HG03280 (cell line): ENCODE results near the gene TMEM63B.
"Not testable (repeated sequence)": the region's sequence is repeated elsewhere in the genome, so short reads cannot be mapped to it uniquely, and the experiment has no call there.

Experiments
- ATAC-seq: cut with Tn5 transposase; IDR thresholded peaks from one replicate; pipeline ENCODE4 v1.9.1; 2021; ENCODE audit warnings: mild to moderate bottlenecking, moderate library complexity; ENCODE audit not compliant: unreplicated experiment

Gene TMEM63B

DNA sequence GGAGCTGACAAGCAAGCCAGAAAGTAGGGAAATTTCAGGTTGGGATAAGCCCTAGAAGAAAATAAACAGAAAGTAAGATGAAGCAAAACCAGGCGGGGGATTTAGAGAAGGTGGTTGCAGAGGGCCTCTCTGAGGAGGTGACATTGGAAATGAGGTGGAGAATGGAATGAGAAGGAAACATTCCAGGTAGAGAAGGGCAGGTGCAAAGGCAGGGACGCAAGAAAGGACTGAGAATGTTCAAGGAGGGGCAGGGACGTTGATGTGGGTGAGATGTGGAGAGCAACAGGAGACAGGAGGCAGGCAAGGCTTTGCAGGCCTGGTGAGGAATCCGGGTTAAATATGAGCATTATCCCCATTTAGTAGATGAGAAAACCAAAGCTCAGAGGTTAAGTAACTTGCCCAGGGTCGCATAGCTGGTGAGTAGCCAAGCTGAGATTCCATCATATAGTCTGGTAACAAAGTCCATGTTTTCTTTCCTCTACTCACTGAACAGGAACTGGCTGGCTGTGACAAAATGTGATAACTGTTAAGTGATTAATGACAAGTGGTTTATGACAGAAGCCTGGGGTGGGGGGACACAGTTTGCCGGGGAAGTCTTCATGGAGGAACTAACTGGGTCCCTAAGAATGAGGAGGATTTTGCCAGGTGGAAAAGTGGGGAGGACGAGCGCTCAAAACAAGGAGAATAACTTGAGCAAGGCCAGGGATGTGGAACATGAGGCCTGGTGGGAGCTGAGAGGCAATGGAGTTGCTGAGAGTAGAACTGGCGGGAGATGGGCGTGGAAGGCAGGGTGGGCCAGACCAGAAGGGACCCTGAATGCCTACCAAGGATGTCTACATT is 32.7 kb upstream of the TMEM63B start:
- ATAC-seq, result no peak

DNA sequence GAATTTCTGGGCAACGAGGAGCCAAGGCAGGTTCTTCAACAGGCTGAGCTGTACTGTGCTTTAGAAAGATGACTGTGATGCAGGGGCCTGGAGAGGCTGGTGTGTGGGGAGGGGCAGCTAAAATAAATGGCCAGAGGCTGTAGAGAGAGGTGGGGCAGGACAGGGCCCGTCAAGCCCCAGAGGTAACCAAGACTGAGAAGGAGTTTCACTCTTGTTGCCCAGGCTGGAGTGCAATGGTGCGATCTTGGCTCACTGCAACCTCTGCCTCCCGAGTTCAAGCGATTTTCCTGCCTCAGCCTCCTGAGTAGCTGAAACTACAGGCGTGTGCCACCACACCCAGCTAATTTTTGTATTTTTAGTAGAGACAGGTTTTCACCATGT is 32.1 kb upstream of the TMEM63B start:
- not testable (repeated sequence) for ATAC-seq

DNA sequence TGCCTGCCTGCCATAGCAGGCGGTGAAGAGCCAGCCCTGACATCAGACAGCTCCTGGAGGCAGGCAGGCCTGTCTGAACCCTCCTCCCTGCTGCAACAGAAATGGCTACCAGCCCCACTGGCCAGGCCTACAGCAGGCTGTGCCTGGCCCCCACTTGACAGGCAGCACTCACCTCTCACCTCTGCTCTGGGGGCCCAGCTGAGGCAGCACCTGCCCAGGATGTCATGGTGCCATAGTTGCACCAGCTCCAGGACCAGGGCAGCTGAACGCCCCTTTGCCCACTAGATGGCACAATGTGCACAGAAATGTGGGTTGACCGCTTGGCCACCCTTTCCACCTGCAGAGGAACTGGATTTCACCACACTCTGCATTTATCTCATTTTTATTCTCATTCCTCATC is 30.7 kb upstream of the TMEM63B start:
- peak; percentile 53 for ATAC-seq

DNA sequence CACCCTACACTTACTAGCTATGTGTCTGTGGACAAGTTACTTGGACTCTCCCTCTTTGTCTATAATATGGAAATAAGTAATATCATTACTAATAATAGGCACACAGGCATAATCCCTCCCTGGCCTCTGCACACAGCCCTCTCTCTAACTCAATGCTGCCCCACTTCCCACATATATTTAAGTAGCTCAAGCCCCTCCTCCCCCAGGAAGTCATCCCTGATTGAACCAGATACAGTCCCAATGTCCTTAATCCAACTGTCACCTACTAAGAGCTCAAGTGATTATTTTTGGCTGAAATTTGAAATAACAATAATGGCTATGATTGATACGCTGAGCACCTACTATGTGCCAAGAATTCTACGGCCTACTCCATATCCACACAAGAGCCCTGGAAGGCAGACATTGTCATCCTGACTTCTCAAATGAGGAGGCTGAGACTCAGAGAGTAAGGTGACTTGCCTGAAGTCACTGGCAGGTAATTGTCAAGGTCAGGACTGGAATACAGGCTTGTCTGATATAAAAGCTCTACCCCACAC is 29.5 kb upstream of the TMEM63B start:
- no peak for ATAC-seq

DNA sequence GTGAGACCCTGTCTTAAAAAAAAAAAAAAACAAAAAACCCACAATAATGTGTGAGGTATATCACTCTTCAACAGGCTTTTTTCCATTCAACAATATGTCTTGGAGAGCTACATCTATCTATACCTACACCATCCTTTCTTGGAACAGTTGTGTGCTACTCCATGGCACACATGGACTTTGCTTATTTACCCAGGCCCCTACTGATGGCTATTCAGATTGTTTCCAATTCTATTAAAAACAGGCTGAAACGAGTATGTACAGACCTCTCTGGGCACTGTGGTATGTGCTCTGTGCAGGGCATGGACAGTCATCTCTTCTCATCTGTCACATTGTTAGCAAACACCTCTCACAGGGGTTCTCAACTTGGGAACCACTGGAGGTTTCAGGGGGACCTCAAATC is 28.2 kb upstream of the TMEM63B start:
- no peak for ATAC-seq

DNA sequence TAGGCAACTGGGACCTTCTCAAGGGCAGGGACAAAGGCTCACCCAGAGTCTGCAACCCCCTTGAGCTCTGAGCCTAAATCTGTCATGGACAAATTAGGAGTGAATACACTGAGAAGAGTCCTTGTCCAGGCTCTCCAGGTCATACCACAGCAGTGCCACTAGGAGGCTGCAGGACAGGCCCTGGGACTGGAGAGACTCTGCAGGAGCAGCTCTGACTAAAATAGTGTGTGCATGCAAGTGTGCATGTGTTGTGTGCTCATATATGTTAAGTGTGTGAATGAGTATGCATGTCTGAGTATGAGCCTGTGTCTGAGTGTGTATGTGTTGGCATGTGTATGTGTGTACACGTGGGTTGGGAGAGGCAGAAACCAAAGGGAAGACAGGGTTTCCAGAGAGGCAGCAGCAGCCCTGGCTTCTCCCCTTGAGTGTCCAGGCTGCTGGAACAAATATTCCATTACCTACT is 27.2 kb upstream of the TMEM63B start:
- no peak for ATAC-seq

DNA sequence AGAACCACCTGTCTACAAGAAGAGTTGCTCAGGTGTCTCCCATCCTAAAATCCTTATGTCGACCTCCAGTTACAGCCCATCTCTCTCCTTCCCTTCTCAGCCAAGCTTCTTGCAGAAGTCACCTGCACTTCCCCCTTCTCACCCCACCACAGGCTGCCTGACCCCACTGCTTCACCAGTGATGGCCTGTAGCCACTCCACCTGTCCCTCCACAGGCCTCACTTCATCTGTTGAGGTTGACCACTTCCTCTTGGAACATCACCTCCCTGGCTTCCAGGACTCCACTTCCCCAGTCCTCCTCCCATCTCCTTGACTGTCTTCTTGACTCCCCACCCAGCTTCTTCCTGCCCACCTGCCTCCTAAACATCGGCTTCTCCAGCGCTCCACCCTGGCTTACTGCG is 25.5 kb upstream of the TMEM63B start:
- ATAC-seq, result no peak

DNA sequence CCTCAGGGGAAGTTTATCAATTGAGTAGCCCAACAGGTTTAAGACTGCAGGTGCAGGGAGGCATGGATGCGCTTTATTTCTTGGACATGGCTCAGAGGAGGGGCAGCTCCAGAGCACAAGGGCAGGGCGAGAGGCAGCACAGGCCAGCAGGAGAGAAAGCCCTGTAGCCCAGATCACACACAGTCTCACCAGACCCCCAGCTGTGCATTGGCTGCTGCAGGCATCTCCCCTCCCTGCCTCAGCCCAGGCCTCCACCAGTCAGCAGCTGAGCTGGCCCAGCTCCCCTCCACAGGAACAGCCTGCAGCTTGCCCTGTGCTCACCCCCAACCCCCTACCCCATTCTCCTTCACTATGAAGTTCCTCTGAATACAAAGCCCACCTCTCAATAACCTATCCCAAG is 24.8 kb upstream of the TMEM63B start:
- no peak for ATAC-seq

DNA sequence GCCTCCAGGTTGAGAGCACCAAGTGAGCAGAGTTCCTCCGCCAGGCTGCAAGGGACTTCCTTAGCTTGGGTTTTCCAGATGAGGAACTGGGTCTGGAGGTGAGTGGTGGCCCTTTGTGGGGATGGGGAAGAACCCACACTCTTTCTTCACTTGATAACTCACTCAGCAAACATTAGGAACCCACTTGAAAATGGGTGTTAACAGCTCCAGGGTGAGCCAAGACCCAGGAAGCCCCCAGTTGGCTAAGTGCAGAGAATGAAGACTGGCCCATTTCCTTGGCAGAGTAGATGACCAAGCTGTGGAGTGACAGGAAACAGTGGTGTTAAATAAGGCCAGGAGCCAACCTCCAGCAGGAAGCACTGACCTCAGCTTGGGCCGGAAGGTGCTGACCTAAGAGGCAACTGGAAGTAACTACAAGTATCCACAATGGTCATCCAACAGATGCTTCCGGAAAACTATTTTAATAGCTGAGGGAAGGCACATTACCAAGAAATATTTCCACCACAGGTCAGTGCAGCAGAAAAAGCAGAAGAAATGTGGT is 22.8 kb upstream of the TMEM63B start:
- ATAC-seq, result no peak

DNA sequence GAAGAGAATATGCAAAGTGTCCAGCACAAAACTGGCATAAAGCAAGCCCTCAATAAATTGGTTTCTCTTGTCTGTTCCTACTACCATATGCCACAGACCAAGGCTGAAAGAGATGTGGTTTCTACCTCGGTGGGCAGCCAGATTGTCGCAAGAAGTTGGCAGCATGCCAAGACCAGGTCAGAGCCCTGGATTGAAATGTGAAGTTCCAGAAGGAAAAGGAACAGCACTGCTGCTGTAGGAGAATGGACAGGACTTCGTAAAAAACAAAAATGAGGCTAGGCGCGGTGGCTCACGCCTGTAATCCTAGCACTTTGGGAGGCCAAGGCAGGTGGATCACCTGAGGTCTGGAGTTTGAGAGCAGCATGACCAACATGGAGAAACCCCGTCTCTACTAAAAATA is 22.2 kb upstream of the TMEM63B start:
- no peak for ATAC-seq

DNA sequence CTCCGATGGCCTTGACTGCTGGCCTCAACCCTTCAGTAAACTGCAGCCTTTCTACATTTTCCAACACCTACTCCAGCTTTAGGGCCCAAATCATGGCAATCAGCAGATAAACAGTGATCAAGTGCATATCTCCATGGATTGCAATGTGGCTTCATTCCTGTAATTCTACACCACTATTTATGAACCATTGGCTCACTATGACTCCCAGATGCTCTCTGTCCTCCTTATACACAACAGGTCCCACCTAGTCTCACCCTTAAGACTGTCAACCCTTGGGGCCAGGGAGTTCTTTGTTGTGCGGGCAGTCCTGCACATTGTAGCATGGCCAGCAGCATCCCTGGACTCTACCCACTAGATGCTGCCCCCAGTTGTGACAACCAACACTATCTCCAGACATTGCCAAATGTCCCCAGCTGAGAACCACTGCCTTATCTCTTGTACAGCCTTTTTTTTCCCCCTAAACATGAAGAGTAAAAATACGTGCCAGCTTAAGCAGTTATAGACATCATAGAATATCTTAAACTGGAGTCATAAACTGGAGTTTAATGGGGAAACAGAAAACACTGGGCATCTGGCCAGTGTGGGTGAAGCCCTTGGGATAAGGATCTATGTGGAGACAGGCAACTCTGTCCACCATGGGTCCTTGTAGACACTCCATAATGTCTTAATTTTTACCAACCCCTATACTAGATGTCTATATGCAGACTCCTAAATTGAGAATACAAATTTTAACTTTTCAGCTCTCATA is 21.2 kb upstream of the TMEM63B start:
- no peak for ATAC-seq

DNA sequence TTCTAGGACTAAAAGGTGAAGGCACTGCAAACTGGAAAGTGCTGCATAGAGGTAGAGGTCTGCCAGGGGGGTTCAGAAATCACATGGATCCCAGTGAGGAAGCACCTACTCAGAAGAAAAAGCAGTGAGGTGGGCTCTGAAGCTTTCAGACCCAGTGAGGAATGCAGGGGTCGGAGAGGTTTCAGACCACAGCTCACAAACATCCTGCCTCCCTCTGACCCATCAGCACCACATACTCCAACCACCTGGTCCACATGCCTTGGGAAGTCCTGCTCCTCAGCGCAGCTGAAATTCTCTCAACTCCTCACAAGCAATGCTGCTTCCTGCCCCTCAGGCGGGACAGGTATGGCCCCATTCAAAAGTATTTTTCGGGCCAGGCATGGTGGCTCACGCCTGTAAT is 20.3 kb upstream of the TMEM63B start:
- ATAC-seq, result no peak

DNA sequence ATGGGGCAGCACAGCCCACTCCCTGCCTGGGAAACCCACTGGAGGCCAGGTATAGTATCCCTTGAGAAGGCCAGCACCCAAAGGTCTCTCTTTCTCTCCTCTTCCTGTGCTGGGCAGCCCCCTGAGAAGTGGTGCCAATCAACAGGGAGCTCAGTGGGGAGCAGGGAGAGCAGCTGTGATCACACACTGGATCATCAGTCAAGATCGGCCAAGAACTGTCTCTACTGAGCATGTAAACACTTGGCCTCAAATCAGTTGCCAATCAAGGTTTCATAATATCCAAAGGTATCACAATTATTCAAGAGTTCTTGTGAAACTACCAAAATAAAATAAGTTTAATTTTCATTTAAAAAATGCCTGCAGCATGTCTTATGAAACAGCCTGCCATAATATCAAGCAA is 18.9 kb upstream of the TMEM63B start:
- ATAC-seq, result no peak

DNA sequence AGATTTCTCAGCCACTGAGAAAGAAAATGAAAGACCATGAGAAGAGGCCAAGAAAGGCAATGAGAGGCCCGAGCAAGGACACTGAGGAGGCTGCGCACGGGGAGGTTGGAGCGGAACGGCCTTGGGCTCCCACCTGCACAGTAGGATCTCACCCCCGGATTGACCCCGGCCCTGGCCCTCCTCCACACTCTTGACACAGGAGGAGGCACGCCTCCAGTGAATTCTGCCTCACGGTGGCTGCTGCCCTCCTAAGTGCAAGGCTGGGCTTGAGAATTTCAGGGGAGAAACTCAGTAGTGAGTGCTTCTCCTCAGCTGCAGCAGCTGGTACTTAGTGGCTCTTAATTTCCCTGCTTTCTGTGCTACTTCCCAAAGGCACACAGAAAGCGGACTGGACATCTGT is 18.1 kb upstream of the TMEM63B start:
- no peak for ATAC-seq

DNA sequence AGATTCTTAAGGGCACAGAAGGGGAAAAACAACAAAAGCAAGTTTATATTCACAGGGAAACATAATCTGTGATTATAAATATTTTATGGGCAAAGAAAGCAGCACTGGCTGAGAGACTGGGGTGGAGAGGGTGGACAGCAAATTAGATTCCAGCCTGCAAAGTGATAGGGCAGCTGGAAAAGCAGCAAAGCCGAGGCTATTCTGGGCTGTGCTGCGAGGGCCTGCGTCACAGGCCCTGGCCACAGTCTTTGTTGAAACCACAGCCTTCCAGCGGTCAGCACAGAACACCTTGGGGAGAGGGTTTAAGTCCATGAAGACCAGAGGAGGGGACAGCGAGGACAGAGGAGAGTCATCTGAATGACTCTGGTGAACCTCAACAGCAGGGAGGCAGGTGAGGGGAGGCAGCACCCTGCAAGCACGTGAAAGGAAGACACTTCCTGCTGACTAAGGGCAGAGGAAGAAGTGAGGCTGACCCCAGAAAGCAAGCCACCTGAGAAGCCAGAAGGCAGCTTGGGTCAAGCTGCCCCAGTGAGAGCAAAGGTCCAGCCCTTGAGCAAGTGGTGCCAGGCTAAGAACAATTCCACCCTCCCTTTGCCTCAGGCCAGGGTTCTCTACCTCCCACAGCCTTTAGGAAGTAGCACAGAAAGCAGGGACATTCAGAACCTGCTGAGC is 17.2 kb upstream of the TMEM63B start:
- ATAC-seq, result no peak

DNA sequence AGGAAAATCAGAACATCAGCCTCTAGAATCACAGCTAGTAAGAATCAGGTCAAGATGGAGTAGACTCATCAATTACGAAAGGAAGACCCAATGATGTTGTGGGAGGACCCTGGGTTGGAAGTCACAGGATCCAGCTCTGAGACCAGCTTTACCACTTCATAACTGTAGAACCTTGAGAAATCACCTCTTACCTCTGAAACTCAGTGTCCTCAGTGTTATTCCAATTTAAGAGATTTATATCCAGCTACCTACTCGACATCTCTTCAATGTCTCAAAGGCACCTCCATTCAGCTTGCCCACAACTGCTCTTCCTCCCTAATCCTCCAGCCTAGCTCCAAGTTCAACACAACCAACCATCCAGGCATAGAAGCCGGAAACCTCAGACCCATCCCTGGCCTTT is 16.4 kb upstream of the TMEM63B start:
- no peak for ATAC-seq

DNA sequence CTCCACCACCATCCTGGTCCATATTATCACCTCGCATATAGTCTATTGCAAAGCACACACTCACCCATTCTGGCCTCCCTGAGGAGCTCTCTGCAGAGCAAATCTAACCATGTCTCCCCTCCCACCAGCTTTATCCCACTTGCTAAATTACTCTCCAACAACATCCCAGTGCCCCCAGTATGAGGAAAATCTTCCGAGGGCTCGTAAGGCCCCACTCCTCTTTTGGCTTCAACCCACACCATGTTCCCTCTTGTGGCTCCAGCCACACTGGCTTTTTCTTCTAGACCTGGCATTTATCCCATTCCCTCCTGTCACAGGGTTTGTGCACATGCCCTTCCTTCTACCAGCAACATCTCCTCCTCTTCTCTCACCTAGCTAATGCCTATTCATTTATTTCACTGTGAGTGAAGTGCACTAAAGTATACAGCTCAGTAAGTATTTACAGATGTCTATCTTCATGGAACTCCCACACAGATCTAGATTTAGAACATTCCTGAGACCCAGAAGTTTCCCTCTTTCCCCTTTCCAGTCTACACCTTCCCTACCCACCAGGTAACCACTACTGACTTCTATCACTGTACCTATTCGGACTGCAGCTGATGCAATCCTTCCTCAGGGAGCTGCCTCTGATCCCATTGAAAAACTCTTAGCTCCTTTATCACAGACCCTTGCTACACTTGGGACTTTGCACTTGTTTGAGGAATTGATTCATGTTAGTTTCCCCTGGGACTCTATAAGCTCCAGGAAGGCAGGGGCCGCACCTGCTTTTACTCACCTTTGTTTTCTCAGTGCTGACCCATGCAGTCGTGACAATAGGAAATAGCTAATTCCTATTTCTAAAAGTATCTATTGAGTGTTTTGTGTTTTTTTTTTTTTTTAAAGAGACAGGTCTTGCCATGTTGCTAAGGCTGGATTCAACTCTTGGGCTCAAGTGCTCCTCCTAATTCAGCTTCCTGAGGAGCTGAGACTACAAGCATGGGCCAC is 15.6 kb upstream of the TMEM63B start:
- ATAC-seq, result no peak

DNA sequence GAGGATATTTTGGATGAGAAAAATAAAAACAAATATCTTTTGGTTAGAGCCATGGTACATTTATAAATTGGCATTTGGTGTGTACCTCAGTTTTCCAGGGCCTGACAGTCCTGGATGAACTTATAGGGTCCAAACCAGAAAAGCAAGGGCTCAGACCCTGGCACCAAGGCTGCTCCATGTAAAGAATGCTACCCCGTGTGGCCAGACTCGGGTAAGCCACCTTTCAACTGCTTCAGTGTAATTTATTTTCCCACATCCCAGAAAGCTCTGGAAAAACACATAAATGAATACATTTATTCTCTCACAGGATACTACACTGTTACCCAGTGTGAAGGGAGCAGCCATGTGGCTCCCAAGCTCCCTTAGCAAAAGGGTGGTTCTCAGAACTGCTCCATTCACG is 13.9 kb upstream of the TMEM63B start:
- no peak for ATAC-seq

DNA sequence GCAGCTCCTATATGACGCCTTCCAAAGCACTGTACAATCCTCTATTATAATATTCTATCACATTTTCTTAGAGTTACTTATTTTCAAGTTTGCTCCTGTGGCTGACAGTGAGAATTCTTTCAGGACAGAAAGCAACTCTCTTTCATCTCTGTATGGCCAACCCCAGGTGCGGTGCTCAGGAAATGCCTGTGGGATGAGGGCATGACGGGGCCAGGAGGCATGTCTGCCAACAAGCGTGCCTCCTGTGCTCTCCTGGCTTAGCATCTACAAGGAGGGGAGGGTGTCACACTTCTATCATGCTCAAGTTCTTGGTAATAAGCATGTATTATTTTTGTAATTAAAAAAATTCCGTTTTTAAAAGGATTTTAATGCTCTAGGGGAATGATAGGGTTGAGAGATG is 11.5 kb upstream of the TMEM63B start:
- ATAC-seq, result no peak
